Activated CD8-positive, alpha-beta memory T cell treated with anti-CD3 and anti-CD28 coated beads, Interleukin-2, amount 50 U/mL, for 24 hours (primary cell): ENCODE measurements around the gene RBM42.
A peak's percentile ranks its signal among the peaks of the same experiment; 100 is the strongest.
"Not testable (repeated sequence)": the region's sequence is repeated elsewhere in the genome, so short reads cannot be mapped to it uniquely, and the experiment has no call there.

Experiments
- DNase-seq: peaks from one replicate; pipeline ENCODE4 v3.0.0-alpha.2; 2020; ENCODE audit errors: extremely low read depth

The RBM42 gene

GRCh38 chr19:35628565-35629331 lies at the start of gene RBM42:
Gene RBM42, plus strand, starts transcription at chr19:35629036. Its CDS starts 118 bp downstream, at chr19:35629154.
- peak; percentile 94 for DNase-seq

GRCh38 chr19:35582760-35583159 lies 46.1 kb upstream of the RBM42 start:
- DNase-seq: no peak

- no peak for DNase-seq
Observed at GRCh38 chr19:35585848-35586247, 43.0 kb upstream of the RBM42 start, which contains the start of gene PMIS2. Gene PMIS2, plus strand, starts transcription at chr19:35586173. Its CDS starts 87 bp downstream, at chr19:35586260.

- no peak for DNase-seq
Observed at GRCh38 chr19:35587321-35587720, 41.5 kb upstream of the RBM42 start.

GRCh38 chr19:35590875-35591274 lies 38.0 kb upstream of the RBM42 start:
- no peak for DNase-seq

GRCh38 chr19:35592226-35592625 lies 36.6 kb upstream of the RBM42 start:
- no peak for DNase-seq

GRCh38 chr19:35595026-35595425 lies 33.8 kb upstream of the RBM42 start:
- DNase-seq: not testable (repeated sequence)

- no peak for DNase-seq
Observed at GRCh38 chr19:35595928-35596327, 32.9 kb upstream of the RBM42 start.

- no peak for DNase-seq
Observed at GRCh38 chr19:35596366-35596999, 32.4 kb upstream of the RBM42 start.

GRCh38 chr19:35601971-35602370 lies 26.9 kb upstream of the RBM42 start:
- no peak for DNase-seq

- not testable (repeated sequence) for DNase-seq
Observed at GRCh38 chr19:35604436-35604835, 24.4 kb upstream of the RBM42 start.

- DNase-seq: not testable (repeated sequence)
Observed at GRCh38 chr19:35607170-35607569, 21.7 kb upstream of the RBM42 start.

- DNase-seq: no peak
Observed at GRCh38 chr19:35607661-35608060, 21.2 kb upstream of the RBM42 start.

GRCh38 chr19:35608251-35608650 lies 20.6 kb upstream of the RBM42 start:
- no peak for DNase-seq

GRCh38 chr19:35609851-35610353 lies 18.9 kb upstream of the RBM42 start:
- no peak for DNase-seq

GRCh38 chr19:35612224-35612558 lies 16.6 kb upstream of the RBM42 start:
- DNase-seq: no peak

GRCh38 chr19:35612559-35613321 lies 16.1 kb upstream of the RBM42 start, which contains the start of gene HAUS5:
Gene HAUS5, plus strand, starts transcription at chr19:35612735. Its CDS starts 60 bp downstream, at chr19:35612795.
- DNase-seq: peak; percentile 82

- no peak for DNase-seq
Observed at GRCh38 chr19:35613574-35613973, 15.3 kb upstream of the RBM42 start.

- DNase-seq: no peak
Observed at GRCh38 chr19:35615036-35615435, 13.8 kb upstream of the RBM42 start.

- DNase-seq: no peak
Observed at GRCh38 chr19:35618857-35619256, 10.0 kb upstream of the RBM42 start.

GRCh38 chr19:35619290-35619923 lies 9.4 kb upstream of the RBM42 start:
- DNase-seq: no peak

- DNase-seq: no peak
Observed at GRCh38 chr19:35620001-35620400, 8.8 kb upstream of the RBM42 start.
